ENCODE results near the gene RNFT2.

DNA sequence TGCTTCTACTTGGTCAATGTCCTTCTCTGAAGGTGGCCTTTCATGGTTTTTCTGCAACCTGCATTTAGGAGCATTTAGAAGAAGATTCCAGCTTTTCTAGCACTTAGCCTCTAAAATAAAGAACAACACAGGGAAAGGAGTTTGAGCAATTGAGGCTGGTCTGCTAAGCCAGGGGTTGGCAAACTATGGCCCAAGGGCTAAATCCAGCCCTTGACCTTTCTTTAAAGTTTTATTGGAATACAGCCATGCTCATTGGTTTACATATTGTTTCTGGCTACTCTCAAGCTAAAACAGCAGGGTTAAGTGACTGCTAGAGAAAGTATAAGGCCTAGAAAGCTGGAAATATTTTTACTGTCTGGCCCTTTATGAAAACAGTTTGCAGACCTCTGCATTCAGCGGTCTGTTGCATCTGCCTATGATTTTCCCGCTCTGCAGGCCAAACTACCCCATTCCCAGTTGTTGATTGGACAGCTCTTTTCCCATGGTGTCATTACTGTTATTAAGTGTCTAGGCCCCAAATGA lies 39.5 kb upstream of the RNFT2 start:
- TF ChIP-seq, protein P1, sequence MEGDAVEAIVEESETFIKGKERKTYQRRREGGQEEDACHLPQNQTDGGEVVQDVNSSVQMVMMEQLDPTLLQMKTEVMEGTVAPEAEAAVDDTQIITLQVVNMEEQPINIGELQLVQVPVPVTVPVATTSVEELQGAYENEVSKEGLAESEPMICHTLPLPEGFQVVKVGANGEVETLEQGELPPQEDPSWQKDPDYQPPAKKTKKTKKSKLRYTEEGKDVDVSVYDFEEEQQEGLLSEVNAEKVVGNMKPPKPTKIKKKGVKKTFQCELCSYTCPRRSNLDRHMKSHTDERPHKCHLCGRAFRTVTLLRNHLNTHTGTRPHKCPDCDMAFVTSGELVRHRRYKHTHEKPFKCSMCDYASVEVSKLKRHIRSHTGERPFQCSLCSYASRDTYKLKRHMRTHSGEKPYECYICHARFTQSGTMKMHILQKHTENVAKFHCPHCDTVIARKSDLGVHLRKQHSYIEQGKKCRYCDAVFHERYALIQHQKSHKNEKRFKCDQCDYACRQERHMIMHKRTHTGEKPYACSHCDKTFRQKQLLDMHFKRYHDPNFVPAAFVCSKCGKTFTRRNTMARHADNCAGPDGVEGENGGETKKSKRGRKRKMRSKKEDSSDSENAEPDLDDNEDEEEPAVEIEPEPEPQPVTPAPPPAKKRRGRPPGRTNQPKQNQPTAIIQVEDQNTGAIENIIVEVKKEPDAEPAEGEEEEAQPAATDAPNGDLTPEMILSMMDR (optimal IDR thresholded peaks at IDR 0.05 in 1 of 3, IDR thresholded peaks at IDR 0.05 in 1 of 3, conservative IDR thresholded peaks at IDR 0.05 in 1 of 3; ENCODE audit: extremely low read depth in 1 of 3, insufficient read depth in 2 of 3, low read length in 3 of 3), result no peak
- no peak for TF ChIP-seq EZH2 (IDR thresholded peaks at IDR 0.05; ENCODE audit: low read length)

Data from keratinocyte (primary cell).